Measurements from ENCODE around the gene GALNT18. TPM values are rescaled to one million over a fixed set of nuclear protein-coding genes. Genes with fewer than 3 reads are reported as not detected.

The GALNT18 gene
- total RNA-seq, 1 experiment from 2014 or later = 13.6 TPM

DNA sequence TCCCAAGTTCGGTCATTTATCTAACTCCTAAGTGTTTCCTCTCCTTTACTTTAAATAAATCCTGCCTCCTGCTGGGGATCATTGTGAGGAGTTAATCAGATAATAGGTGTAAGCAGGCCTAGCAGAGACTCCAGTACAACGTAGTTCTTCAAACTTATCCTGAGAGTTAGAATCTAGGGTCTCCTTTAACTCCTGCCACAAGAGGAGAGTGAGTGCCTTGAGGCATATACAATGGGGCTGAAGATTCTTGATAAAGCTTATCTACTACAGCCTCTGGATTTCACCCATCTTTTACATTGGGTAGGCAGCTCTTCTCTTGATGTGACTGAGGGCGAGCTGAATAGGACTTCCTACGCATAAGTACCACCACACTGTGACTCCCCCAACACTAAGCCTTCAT is 3.1 kb upstream of the GALNT18 start:
- no peak for DNase-seq (ENCODE audit: low read depth)

DNA sequence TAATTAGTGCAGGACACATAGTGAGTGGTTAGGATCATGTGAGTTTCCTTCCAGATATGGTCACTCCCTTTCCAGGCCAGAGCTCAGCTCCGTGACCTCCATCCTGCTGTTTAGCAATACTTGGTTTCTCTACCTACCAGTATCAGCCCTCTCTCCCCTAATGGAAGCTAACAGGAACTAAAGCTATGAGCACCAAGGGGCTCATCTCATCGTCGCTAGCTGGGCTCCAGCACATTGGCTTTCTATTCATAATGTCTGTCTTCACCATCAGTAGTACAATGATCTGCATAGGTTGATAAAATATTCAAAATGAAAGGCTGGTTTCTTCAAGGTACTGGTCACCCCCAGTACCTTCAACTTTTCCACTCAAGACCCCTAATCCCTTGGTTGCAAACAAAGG is 2.4 kb upstream of the GALNT18 start:
- DNase-seq (ENCODE audit: low read depth) = no peak

DNA sequence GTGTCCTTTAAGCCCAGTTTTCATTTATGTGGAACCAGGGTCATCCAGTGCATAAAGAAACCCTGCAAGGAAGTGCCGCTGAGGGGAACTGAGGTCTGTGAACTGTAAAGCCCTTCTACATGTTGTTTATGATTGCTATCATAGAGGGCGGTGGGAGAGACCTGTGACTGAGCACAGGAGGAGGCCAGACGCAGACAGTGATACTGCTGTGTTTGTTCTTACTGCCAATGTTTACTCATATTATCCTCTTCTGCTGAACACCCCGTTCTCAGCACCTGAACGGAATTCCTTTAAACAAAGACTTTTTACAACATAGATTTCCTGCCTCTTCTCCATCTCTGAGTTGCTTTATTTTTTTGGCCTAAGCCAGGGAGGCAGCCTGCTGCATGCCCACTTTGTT is 967 bp upstream of the GALNT18 start:
- DNase-seq (ENCODE audit: low read depth) = no peak

DNA sequence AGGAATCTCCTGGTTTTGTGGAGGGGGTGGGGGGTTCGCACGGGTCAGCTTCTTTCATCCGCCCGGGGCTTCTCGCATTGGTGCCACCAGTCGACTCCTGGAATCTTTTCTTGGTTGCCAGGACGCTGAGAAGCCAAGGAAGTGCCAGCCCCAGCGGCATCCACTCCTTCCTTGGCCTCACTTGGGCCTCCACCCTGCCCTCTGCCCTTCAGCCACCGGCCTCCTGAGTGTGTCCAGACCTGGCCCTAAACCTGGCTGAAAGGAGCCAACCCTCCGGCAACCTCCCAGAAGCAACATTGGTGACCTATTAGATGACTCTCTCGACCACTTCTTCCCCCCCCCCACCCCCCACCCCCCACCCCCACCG is 518 bp upstream of the GALNT18 start:
- DNase-seq (ENCODE audit: low read depth) = no peak

DNA sequence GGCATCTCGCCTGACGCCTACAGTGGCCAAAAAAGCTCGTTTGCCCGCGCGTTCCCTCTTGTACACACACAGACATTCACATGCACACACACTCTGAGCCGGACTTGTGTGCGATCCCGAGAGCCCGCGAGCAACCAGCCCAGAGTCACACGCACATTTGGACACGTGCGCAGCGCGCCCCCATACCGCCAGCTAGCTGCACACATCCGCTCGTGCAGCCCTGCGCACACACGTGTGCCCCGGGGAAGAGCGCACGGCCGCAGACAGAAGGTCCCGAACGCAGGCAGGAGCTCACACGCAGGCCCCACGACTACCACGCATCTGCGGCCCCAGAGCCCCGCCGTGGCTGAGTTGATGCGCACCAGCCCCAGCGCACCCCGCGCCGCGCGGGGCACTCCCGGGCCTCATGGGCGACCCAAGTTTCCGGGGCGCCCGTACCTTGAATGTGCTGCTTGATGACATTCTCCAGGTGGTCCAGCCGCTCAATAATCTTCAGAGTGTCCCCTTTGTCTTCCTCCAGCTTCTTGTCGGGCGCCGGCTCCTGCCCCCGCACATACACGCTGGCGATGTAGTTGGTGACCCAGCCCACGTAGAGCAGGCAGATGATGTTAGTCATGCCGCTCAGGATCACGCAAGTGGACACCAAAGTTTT is 758 bp downstream of the GALNT18 start:
- peak; percentile 29 for DNase-seq (ENCODE audit: low read depth)

DNA sequence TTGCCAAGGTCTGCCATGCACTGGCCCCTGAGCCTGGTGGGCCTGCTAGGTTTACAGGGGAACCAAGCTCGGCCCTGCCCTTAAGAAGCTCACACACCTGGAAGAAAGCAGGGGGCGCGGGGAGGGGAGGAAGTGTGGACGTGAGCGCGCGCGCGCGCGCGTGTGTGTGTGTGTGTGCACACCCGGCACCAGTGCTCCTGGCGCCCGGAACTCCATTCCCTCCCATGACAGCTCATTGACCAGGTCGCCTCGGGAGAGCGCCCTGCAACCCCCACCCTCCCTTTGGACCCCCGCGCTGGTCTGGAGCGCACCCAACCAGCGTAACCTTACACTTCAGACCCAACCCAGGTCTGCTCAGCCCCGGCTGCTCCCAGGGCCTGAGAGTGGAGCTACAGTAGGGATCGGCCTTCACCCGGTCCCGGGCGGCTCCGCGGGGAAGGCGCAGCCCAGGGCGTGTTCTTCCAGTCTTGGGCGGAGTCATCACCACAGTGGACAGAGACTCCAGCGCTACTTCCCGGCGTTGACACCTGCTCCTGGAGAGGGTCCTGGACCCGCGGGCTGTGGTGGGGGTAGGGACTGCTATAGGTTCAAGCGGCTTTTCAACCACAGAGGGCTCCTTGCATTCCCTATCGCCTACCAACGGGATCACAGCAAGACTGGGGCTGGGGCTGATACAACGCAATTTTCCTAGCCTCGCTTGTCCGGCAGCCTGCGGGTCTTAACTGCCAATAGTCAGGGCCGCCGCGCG is 1.5 kb downstream of the GALNT18 start:
- no peak for DNase-seq (ENCODE audit: low read depth)

DNA sequence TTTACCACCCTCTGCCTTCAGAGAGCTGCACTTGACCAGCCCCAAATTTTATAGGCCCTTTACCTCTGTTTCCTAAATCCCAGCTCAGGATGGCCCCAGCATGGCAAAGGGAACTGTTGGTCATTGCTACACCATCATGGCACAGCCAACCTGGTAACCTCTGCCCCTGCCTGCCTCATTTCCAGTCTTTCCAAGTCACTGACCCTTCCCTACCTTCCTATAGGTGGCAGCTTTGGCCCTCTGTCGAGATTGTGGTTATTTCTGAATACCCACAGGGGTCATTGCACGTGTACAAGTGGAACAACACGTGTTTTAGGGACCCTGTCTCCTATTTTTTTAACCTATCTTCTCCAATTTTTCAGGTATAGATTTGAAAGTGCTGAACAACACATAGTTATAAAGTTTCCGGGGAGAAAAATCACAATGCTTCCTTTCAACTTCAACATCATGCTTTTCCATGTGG is 2.8 kb downstream of the GALNT18 start:
- no peak for DNase-seq (ENCODE audit: low read depth)

DNA sequence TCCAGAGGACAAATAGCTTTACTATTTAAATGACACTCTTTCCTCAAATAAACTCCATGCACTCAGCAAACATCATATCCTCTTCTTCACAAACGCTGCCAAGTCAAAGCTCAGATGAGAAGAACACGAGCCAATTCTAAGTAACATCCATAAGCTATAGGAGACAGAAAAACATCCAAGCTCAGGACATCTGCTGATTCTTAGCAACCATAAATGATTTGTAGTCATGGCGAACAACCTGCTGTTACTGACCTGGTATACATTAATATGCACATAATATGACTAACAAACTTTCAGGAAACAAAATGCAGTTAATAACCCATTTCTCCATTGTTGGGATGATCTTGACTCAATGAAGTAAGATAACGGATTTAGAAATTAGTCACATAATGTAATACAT is 6.7 kb downstream of the GALNT18 start:
- DNase-seq (ENCODE audit: low read depth) = no peak

DNA sequence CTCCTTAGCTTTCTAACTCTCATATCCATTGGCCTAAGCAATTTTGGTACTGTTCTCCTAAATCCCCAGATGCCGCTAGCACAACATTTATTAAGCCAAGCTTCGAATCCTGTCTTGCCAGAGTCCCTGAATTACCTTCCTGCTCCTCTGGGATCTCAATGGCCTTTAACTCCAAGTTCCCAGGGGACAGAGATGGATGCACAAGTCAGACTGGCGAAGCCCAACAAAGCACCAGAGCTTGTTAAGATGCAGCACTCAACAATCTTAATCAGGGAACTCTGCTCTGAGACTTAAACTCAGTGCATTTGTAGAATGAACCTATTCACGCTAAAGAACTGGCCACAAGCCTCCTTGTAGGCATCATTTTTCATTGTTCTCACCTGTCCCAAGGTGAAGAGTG is 9.4 kb downstream of the GALNT18 start:
- no peak for DNase-seq (ENCODE audit: low read depth)

DNA sequence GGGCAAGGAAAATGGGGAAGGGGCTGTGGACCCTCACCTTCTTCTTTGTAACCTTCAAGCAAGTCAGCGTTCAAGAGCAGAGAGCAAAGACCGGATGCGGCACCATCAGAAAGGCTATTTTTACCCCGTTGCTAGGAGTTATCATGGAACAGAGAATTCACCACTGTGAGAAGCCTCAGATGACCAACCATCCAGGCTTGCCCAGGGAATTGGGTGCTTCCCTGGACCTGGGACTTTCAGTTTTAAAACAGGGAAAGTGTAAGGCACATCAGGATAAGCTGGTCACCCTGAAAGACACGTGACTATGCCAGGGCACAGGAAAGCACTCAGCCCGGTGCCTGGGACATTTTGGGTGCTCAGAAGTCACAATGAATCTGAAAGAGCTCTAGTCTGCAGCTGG is 10.4 kb downstream of the GALNT18 start:
- peak; percentile 52 for DNase-seq (ENCODE audit: low read depth)

DNA sequence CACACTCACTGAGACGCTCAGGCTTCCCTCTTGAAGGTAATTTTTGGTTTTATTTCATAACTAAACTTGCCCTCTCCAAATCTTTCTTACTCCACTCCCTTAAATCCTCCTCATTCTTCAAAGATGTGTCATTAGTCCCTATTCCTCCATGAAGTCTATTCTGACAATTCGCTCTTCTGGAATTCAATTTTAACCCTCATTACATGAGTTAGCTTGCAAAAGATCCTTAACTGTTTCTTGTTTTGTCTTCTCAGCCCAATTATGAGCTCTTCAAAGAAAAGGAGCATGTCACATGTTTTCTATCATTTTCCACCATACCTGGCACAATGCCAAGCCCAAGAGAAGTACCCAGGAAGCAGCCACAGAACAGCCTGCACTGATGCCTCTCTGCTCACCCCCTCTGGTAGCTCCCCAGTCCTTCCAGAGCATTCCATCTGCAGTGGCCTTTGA is 13.0 kb downstream of the GALNT18 start:
- peak; percentile 58 for DNase-seq (ENCODE audit: low read depth)

DNA sequence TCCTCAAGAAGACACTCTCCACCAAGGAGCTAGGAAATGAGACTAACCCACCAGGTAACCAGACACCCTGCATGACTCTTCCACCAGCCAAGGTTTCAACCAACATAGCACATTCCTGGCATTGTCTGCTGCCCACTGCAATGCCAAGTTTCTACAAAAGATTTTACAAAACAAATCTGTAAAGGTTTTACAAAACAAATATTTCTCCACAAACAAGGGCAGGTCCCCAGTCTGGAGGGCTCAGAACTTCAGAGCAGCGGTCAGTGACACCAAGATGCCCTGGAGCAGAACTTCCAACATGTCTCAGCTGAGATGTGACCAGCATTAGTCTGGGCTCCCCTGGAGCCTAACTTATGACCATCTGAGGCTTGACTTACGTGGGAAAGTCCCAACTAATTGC is 14.0 kb downstream of the GALNT18 start:
- DNase-seq (ENCODE audit: low read depth) = peak; percentile 60

DNA sequence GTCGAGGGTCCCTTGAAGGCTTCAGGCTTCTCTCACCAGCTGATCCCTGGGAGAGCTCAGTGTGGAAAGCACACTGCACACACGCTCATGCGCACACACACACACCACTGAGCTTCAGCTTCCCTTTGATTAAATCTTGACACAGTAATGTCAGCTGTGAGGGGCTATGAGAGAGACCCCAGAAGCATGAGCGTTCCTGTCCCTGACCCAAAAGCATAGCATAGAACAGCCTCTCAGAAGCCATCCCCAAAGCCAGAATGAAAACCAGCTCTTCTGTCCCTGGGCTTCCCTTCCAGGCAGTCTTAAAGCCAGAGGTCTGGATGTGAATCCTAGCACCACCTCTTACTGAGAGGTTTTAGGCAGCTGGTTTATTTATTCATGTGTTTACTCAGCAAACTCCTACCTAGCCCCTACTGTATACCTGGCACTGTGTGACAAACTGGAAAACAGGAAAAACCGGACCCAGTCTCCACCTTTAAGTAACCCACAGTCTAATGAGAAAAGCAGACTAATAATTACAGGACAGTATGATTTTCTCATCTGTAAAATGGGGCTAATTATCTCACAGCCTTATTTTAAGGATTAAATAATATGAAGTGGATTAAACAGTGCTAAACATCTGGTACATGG is 15.9 kb downstream of the GALNT18 start:
- no peak for DNase-seq (ENCODE audit: low read depth)

DNA sequence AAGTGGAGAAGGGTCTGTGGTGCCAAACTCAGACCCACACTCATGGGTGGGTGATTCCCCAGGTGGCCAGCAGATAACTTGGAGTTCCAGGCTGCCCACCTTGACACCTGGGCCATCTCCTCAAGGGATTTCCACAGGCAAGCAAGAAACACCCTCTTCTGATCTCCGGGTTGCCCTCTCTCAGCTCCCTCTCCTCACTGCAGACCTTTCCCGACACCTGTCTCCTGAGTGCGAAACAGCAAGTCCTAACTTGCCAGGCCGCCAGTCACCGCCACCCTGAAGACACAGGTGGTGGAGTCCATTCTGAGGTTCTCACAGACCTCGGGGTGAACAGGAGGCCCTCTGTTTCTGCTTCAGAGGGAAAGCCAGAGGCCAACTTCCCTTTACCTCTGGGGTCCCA is 16.6 kb downstream of the GALNT18 start:
- no peak for DNase-seq (ENCODE audit: low read depth)

DNA sequence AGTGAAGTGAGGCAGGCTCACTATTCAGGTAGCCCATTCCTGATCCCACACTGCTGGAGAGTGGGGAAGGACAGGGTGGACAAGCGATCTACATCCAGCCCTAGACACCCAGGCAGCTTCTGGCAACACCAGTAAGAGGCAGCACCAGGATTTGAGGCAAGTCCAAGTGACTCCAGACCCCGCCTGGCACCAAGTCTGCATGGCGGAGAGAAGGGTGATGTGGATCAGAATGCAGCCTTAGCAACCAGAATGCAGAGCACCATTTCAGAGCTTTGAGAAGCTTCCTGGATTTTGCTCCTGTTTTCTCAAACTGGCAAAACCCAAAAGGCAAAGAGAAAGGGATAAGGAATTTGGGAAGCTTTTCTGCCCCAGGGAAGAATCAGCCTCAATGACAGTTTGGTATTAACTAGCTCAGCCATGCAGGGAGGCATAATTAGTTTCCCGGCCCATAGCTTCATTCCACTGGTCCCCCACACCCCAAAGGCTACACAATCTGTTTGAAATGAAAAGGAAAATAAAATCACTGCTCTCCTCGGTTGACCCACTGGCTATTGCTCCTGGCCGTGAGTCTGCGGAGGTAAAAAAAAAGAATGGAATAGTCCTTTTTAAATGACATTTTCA is 17.3 kb downstream of the GALNT18 start:
- no peak for DNase-seq (ENCODE audit: low read depth)

DNA sequence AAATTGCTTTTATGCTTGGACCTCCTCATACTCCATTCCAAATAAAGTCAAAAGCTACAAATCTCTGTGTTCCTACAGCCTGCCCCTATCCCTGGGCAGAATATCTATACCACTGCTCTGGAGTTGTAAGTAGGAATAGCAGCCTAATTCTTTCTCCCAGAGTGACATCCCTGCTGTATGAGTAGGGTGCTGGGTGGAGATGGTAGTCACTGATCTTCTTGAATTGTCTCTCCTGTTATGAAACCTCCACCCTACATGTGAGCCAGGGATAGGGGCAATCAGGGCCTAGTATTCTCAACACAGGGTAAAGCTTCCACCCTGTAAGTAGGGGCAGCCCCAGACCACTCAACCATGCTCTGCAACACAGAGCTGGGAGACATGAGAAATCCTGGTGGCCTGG is 19.8 kb downstream of the GALNT18 start:
- no peak for DNase-seq (ENCODE audit: low read depth)

DNA sequence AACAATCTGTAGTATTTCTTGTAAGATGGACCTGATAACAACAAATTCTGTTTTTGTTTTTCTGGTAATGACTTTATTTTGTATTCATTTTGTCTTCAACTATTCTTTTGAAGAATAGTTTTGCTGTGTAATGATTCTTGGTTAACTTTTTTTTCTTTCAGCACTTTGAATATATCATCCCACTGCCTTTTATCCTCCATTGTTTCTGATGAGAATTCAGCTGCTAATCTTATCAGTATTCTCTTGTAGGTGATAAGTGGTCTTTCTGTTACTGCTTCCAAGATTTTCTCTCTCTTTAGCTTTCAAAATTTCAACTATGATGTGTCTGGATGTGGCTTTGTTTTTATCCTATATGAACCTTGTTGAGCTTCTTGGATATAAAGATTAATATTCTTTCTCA is 21.5 kb downstream of the GALNT18 start:
- no peak for DNase-seq (ENCODE audit: low read depth)

DNA sequence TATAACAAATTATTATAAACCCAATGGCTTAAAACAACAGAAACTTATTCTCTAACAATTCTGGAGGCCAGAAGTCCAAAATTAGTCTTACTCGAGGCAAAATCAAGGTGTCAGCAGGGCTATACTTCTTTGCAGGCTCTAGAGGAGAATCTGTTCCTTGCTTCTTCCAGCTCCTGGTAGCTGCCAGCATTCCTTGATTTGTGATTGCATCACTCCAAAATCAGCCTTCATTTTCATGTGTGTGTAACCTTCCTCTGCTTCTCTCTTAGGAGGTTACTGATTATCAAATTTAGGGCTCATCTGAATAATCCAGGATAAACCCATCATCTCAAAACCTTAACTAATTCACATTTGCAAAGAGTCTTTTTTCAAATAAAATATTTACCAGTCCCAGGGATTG is 23.6 kb downstream of the GALNT18 start:
- DNase-seq (ENCODE audit: low read depth) = no peak

DNA sequence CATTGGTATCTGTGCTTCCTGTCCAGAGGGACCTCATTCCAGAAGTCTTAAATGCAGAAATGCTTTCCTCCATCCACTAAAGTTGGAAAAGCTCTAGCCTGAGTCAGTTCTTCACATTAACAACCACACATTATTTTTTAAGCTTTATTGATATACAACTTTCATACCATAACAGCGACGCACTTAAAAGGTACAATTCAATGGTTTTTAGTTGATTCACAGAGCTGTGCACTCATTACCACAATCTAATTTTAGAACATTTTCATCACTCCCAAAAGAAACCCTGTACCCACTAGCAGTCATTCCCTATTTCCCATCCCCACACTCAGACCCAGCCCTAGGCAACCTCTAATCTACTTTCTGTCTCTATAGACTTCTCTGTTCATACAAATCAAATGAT is 27.6 kb downstream of the GALNT18 start:
- no peak for DNase-seq (ENCODE audit: low read depth)

DNA sequence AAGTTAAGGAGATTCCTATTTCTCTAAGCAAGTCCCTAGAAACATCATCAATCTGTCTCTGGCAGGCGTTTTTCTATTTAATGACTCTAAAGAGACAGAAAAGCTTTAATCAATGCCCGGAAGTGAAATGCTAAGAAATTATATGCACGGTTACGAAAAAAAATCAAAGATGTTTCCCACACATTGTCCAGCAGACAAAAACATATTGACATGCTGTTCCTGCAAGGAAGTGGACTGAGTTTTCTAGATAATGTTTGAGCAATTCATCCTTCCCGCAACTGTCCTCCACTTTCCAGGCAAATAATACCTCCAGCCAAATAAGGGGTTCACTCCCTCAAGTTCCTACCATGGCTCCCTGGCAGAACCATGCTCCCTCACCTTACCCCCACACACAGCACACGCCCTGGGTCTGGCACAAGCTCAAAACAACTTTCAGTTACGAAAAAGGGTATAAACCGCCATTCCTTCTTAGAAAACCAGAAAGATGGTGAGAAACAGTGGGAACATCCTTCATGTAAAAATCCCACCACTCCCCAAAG is 29.6 kb downstream of the GALNT18 start:
- DNase-seq (ENCODE audit: low read depth) = no peak

DNA sequence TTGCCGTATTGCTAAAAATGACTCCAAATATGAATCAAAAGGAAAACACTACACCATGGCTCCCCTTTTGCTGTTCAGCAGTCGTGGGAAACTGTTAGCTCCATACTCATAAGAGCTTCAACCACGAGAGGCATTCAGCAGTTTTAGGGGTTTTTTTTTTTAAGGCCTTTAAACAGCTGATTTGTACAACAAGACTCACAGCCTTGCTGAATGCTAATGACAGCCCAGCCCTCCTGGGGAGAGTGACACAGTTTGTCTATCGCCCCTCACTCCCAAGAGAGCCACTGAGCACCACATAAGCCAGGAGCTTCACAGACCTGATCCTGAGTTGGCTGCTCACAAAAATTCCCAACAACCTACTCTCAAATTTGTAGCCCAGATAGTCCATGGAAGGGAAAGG is 32.4 kb downstream of the GALNT18 start:
- DNase-seq (ENCODE audit: low read depth) = no peak

DNA sequence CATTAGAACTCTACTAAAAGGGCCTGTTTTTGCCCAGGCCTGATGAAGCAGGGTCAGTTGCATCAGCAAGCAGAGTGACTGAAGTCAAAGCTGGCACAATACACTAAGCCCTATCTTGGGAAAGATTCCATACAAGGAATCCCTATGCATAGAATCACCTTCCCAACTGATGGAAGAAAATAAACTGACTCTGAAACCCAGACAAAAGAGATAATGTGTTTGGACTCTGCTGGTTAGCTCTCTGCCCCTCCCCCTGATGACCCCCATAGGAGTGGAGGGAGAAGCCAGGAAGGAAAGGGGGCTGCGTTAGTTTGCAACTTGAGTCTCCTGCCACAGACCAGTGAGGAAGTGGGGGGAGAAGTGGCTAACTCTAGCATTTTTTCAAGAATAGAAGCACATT is 32.9 kb downstream of the GALNT18 start:
- DNase-seq (ENCODE audit: low read depth) = no peak
